ENCODE data around the gene NXPH1.

GRCh38 chr7:8613191-8613590, 179.8 kb downstream of the NXPH1 start:
- no peak for TF ChIP-seq POLR2A (IDR thresholded peaks at IDR 0.05; ENCODE audit: low read length)
- TF ChIP-seq GATA1 (IDR thresholded peaks at IDR 0.05; ENCODE audit: low read depth, low read length): no peak

Measured in erythroblast (primary cell).